Stimulated activated CD4-positive, alpha-beta T cell treated with anti-CD3 and anti-CD28 coated beads, TNF-alpha, amount 100 ng/mL, for 24 hours (primary cell): ENCODE results near the gene FBLN2.
"Not testable (repeated sequence)": the region's sequence is repeated elsewhere in the genome, so short reads cannot be mapped to it uniquely, and the experiment has no call there.

Experiments
- DNase-seq, 3 experiments: peaks; one replicate each; pipeline ENCODE4 v3.0.0-alpha.2; 2020; ENCODE audit warnings: low read depth in 3 of 3

Gene FBLN2

DNA sequence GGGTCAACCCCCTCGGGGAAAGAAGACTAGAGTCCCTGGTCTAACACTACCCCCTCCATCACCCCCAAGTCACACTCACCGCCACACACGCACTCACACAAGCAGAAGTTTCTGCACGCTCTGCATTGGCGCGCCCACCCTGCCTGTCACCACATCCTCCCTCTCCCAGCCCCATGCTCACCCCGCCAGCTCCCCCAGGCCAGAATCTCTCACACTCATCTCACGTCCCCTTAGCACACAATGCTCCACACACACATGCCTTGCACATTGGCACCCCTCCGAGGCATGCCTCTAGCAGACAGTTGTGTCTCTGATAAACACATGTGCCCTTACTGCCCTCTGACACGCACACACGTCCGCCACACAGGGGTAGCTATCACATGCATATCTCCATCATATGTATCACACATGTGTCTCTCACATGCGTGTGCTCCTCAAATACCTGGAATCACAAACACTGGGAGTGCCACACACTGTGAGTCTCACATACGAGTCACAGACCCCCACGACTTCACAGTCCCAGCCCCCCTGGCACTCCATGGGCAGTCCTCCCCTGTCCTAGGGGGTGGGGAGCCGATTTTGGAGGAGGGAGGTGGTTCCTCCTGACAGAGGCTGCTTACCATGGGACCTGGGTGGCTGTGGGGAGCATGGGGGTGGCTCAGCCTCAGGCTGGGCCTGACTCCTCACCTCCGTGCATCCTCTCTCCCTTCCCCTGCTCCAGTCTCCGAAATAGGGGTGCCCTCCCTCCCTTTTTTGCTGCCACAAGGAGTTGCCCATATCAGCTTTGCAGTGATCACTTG, 898 bp downstream of the FBLN2 start:
- DNase-seq = no peak

DNA sequence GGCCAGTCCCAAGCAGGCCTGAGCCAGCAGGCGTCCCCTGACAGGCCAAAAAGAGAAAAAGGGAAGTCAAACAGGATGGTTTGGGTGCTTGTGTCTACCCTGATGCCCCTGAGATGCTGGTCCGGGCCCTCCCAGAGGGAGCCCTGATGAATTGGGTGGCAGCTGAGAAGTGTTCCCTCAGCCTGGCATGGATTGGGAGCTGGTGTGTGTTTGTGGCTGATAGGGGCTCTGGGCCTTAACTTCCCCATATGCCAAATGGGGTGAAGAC, 1.4 kb downstream of the FBLN2 start:
- no peak for DNase-seq

DNA sequence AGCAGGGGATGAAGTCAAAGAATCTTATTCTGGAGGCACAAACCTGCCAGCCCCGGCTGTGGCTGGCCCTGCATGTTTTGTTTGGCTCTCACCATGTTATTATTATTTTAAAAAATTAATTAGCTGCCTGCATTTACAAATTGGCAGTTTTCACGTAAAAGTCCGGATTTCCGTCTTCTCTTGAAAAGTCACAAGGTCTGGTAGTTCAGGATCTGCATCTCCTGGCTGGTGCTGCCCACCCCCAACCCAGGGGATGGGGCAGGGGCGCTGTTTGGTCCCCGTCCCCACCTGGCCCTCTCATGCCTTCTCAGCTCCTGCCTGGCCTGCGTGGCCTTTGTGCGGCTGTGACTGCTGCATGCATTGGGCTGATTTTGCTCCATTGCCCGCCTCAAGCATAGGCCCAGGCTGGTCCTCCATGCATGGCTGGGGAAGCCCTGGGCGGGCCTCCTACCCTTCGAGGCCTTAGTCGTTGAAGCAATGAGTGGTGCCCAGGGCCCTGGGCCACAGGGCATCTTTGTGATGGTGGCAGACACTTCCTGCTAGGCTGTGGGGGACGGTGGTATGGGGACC, 2.0 kb downstream of the FBLN2 start:
- no peak for DNase-seq

DNA sequence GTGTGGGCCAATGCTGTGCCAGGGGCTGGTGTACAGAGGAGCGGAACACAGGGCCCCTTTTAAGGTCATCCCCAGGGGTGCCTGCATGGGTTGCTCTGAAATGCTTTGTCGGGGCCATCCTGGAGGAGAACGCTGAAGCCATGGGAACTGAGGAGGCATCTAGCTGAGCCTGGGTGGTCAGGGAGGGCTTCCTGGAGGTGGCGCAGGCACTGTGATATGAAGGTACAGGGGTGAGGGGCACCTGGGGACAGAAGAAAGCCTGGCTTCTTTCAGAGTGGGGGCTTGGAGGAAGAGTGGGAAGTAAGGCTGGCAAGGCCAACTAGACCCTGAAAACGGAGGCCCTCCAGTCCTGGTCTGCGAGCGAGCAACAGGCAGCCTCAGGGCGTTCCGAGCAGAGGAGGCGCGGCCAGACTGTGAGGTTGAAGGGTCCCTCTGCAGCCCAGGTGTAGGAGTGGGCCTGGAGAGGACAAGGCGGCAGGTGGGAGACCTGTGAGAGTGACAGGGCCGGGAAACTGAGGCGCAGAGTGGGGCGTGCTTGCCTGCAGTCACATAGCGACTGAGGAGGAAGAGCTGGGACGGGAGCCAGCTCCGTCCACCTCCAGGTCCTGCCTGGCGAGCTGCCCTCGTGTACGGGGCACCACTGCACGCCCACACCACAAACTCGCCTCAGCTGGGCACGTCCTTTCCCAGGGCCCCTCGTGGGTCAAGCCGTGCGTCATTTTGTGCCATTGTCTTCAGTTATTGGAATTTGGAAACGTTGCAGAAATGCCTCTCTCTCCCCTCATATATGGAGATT, 4.1 kb downstream of the FBLN2 start:
- DNase-seq = no peak

DNA sequence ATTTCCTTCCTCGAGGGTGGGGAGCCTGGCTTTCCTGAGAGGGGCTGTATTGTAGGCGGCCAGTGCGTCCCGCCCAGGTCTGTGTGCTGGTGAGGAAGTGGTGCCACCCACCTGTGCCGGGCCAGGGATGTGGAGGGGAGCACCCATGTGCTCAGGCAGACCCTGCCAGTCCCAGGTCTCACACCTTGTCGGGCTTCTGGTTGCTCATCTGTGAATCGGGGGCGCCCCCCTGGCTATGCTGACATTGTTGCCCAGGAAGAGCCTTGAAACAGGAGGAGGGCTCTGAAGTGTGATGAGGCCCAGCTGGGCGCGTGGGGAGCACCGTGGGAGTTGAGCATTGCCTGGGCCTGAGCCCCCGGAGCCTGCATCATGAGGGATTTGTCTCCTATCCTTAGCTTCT, 4.8 kb downstream of the FBLN2 start:
- DNase-seq = no peak

DNA sequence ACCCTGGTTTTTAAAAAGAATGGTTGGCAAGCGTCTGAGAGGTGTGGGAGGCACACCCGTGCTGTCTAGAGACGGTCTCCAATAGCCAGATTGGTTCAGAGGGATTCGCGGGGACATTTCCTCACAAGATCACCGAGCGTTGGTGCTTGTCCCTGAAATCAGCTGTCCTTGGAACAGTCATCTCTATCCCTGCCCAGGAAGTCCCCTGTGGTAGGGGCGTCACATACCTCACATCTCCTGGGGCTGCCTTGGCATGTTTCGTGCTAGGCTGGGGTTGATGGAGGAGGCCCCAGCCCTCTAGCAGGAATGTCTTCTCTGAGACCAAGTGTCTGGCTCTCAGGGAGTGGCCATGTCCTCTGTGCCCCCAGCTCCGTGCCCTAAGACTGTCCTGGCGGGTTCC, 6.8 kb downstream of the FBLN2 start:
- no peak for DNase-seq

DNA sequence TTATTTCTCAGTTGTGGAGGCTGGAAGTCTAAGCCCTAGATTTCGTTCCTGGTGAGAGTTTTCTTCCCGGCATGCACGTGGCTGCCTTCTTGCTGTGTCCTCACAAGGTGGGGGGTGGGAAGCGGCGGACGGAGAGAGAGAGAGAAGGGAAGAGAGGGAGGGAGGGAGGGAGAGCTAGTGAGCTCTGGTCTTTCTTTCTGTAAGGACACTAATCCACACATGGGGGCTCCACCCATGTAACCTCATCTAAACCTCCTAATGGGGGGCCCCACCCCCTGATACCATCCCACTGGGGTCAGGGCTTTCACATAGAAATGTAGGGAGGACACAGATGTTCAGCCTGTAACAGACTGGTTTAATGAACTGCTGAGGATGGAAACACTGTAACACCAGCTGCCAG, 7.3 kb downstream of the FBLN2 start:
- no peak for DNase-seq

DNA sequence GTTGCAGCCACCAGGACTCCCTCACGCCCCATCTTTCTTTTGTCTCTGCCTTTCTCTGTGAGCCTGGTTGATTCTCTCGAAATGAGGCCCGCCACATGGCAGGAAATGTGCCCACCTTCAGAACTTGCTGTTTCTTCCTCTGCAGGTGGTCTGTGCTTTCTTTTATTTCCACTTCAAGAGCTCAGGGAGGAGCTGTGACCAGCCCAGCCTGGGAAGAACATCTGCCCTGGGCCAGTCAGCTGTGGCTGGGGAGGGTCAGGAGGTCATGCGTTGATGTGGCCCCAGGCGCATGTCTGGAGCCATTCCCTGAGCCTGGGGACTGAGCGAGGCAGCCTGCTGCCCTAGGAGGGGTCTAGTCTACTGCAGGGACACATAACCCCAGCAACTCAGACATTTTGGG, 8.0 kb downstream of the FBLN2 start:
- DNase-seq = no peak

DNA sequence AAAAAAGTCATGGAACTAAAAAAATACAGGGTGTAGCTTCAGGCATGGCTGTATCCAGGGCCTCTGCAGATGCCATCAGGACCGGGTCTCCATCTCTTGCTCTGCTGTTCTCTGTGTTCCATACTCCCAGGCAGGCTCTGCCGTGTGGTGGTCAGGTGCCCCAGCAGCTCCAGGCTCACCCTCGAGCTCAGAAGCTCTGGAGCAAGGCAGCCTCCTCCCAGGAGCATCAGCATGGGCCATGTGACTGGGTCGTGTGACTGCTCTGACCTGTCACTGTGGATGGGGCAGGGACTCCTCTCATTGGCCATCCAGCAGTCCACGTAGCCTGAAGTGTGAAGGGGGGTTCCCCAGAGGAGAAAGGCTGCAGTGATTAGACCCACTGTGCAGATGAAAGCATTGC, 8.5 kb downstream of the FBLN2 start:
- DNase-seq = no peak

DNA sequence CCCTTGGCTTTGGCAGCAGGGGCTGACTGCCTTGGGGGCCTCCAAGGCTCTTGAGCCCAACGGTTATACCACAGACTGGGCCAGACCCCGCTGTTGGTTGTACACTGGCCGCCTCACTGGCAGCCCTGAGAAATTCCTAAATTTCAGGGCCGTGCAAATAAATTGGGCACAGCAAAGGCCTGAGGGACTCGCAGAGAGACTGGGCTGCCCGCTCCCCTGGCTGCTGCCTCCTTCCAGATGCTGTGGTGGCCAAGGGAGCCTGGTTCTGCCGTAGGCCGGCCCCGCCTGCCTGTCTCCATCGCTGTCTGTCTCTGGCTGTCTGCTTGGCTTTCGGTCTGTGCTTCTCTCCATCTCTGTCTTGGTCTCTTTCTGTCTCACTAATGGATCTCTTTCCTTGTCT, 9.0 kb downstream of the FBLN2 start:
- DNase-seq = no peak

DNA sequence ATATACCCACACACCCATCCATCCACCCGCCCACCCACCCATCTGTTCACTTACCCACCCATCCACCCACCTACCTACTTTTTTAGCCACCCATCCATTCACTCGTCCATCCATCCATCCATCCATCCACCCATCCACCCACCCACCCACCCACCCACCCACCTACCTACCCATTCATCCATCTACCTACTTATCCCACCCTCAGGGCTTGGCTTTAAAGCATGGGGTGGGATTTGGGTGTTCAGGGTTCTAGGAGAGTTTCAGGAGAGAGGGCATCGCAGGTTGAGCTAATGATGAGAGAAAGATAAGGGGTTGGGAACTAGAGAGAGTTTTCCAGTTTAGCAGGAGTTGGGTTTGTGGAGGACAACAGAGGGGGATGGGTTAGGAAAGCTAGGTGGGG, 9.7 kb downstream of the FBLN2 start:
- no peak for DNase-seq

DNA sequence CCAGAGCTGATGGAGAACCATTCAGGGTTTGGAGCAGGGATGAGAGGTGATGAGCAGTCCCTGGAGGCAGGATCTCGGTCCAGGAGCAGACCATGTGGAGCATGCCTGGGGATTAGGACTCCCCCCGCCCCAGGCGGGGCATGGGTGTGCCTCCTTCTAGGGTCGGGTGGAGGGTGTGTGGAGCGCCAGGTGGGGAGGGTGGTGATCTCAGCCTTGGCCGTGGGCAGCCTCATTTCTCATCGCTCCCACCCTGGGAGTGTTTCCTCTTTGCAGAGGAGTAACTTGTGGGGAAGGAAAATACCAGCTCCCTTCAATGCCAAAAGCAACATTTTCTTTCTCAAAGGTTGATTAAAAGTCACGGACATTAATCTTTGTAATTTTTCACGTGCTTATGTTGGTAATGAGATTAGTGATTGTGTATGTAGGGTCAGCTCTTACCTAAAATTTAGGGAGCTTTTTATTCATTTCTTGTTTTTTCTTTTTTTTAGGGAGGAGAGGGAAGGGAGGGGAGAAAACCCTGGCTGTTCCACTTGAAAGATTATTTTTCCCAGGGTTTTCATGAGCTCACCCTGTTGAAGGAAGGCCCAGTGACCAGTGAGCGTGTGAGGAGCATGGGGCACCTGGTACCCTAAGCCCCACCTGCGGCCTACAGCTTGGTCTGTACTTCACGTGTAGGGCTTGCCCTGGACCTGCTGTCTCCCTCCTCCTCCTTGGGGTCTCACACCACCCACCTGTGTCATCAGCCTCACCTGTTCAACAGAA, 11.0 kb downstream of the FBLN2 start:
- no peak for DNase-seq

DNA sequence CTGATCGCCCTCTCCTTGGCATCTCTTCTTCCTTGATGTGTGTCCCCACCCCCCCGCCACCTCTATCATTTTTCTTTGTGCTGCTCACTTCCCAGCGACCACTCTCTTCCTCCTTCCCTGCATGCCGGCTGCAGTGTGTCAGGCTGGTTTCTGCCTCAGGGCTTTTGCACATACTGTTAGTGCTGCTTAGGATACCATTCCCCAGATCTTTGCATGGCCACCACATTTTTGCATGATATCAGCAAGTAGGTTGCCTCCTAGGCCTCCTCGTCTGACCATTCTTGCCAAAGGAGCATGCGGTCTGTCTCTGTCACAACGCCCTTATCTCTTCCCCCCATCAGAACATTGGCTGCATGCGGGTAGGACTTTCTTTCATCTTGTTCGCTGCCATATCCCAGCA, 12.5 kb downstream of the FBLN2 start:
- no peak for DNase-seq

DNA sequence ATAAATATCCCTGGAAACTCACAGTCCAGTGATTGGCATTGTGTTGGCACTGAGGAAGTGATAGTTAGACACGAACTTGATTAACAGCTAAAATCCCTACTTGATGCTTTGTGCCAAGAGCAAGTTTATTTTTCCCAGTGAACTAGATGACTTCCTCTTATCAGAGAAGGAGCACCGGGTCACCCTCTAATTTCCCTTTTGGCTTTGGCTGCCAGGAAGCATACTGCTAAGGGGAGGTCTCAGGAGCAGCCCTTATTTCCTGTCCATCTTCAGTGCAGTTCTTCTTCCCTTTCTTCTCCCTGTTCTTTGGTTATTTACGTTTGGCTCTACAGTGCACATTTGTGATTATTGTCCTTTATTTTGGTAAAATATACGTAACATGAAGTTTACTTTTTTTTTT, 13.0 kb downstream of the FBLN2 start:
- DNase-seq = no peak

DNA sequence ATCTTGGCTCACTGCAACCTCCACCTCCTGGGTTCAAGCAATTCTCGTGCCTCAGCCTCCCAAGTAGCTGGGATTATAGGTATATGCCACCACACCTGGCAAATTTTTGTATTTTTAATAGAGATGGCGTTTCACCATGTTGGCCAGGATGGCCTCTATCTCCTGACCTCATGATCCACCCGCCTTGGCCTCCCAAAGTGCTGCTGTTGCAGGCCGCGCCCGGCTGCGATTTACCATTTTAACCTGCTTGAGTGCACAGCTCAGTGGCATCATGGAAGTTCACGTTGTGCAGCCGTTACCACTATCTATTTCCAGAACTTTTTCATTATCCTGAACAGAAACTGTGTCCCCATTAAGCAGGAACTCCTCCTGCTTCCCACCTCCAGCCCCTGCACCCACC, 13.5 kb downstream of the FBLN2 start:
- DNase-seq = not testable (repeated sequence)

DNA sequence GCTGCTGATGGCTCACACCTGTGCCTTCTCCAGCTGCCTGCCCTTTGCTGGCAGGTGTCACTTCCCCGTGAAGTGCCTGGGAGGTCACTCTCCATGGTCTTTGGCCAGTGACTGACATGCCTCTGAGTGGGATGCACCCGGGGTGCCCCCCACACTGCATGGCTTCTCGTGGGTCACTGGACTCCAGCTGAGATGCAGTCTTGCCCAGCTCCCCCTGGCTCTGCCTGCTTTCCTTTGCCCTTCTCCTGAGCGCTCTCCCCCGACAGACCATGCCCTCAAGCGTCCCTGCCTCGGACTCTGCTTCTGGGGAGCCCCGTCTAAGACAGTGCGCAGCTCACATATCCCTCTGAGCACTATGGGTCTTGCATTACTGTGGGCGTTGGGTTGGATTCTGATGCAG, 14.4 kb downstream of the FBLN2 start:
- DNase-seq = no peak

DNA sequence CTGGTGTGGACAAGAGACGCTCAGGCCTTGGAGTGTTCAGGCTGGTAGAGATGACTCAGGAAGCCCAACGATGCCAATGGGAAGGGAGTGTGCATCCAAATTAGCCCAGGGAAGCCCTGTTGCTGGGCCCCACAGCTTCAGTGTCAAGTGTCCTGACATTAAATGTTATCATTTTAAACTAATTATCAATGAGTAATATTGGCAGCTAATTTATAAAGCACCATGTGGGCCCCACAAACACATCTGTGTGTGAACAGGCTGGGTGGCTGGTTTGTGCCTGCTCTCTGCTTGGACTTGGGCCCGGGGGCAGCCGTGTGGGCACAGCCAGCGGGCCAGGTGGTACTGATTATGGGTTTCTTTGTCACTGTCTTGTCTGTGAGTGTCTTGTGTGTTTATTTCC, 15.0 kb downstream of the FBLN2 start:
- DNase-seq = no peak

DNA sequence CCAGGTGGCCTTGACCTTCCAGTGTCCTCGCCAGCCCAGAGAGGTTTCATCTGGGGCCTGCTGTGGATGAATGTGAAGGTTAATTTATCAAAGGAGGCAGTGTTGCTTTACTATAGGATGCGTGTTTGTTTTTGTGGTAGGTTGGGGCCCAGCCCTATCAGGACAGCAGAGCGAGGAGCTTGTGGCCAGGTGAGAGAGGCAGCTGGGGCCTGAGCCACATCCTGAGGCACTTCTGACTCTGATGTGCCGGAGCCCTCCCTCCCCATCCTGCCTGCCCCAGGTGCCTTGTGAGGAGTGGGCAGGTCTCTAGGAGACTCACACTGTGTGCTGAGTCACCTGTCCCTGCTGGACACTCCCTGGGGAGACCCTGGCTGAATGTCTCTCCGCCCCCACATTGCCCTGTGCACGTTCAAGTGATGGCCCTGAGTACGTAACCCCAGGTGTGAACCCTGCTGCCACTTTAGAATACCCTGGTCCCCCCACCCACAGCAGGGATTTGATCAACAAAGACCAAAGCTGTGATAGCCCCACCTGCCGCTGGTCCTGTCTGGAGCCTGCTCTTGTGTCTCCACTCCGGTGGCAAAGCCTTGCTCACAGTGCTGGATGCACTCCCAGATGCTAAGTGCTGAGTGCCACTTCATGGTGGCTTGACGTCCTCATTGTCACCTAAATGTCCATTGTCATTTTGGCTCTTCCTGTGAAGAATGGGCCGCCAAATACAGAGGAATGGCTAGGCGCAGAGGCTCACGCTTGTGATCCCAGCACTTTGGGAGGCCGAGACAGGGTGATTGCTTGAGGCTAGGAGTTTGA, 16.0 kb downstream of the FBLN2 start:
- no peak for DNase-seq

DNA sequence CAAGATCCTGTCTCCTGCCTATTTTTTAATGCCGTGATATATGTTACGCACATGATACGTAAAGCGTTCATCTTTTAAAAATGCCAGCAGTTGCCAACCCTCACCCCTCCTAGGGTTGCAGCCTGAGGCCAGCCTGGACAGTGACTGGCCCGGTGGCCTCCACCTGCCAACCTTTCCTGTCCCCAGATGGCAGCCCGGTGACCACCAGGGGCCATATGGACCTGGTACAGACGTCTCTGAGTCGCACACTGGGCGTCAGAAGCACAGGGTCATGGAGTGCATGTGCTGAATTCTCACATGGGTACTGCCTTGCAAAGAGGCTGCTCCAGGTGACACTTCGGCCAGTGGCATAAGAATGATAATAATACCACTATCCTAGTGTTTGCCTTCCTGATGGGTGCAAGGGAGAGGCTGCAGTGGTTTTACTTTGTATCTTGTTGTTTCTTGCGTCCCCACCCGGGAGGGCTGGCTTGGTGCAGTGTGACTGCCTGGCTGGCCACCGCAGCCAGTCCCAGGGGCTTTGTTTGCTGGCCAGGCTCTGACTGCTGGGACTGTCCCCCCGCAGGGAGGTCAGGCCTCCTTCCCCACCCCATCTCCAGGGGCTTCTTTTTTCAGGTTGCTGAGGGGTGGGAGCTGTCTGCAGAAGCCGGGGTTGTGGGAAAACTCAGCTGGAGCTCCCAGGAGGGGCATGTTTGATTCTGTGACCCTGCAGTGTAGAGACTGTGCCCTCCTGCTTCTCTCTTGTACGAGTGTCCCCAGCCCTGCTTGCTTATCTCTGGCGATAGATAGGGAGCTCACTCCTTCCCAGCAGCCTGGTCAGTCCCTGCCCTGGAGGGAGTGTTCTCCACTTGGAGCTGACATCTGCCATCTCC, 16.9 kb downstream of the FBLN2 start:
- no peak for DNase-seq

DNA sequence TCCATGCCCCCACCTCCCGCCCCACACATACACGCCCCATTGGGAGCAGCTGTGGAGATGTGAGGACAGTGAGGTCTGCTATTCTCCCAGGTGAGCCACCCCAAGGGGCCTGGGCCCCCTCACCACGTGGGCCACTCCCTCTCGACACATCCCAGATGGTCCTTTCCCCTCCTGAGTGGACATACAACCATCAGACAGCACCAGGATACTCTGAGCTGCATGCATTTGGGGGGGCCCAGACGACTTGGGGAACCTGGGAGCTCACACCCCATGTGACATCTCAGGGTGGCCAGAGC, 17.5 kb downstream of the FBLN2 start:
- DNase-seq = no peak

DNA sequence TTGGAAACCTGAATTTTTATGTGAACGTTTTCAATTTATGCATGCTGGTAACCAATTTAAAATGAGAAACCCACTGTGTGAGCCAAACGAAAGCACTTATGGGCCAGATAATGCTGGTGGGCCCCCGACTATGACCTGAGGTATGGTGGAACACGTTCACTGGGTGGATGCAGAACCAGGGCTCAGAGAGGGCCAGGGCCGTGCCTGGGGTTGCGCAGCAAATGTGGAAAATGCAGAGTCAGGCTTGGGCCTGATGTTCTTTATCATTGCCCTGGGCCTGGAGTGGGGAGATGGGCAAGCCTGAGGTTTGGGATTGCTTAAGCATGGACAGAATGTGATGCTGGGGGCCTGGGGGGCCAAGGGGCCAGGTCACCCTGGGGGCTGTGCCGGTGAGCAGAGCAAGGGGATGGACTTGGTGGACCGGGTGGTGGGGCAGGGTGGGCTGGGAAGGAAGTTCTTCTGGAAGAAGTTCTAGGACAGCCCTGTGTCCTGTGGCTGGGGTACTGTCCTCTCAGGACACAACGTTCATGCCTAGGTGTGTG, 17.9 kb downstream of the FBLN2 start:
- DNase-seq = no peak
